HG02973 (cell line): ENCODE measurements around the gene PRKAG1.
"Not testable (repeated sequence)": the region's sequence is repeated elsewhere in the genome, so short reads cannot be mapped to it uniquely, and the experiment has no call there.

Source experiments
- ATAC-seq: cut with Tn5 transposase; IDR thresholded peaks from one replicate; pipeline ENCODE4 v1.9.1; 2021; ENCODE audit warnings: moderate library complexity; ENCODE audit not compliant: unreplicated experiment

The PRKAG1 gene

DNA sequence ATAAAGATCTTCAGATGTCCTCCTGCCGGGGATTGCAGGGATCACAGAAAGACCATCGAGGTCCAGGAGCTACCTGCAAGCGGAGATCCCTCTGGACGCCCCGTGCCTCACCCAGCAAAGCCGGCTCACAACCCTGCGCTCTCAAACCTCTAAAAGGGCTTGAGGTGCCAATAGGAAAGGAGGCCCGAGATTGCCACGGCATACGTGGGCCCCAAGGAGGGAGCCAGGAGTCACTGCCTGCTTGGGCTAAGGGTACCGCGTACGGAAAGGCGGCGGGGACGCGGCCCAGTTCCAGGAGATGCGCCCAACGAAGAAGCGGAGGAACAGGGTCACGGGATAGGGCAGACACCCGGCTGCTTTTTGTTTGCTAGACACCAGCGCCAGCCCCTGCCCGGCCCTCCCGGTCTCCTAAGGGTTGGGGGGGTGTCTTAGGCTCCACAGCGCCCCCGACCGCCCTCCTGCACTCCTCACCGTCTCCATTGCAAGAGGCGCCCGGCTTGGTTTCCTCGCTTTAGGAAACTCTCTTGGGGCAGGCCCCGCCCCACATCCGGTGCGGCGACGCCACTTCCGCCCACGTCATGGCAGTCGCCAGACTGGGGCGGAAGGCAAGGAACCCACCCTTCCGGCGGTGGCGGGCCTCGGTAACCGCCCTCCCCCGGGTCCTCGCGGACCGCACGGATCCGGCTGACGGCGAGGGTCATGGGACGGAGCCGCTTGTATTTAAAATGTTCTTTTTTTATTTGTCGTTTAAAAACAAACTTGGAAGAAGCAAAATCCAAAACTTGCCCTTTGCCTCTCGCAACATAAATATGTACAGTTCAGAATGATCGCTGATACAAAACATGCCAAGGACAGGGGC, at the start of gene PRKAG1:
Gene PRKAG1, minus strand, starts transcription at position 516 of the 859 bp plus-strand sequence. Its CDS starts 36 bp downstream, at position 480.
- ATAC-seq, result peak; percentile 79

DNA sequence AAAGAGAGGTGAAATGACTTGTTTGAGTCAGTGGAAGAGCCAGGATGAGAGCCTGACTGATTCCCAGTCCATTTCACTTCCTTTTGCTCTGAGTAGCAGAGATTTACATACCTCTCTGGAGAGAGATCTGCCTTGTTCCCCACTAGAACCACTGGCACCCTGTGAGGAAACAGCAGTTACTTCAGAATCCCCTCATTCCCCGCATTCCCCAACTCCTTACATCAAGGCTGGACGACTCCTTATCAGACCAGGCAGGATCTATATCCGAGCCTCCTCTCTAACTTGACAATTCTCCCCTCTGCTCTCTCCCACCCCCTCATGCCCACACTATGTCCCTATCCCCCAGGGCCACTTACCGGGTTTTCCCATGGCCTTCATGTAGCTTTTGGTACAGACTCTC, 47.5 kb upstream of the PRKAG1 start:
- ATAC-seq, result no peak

DNA sequence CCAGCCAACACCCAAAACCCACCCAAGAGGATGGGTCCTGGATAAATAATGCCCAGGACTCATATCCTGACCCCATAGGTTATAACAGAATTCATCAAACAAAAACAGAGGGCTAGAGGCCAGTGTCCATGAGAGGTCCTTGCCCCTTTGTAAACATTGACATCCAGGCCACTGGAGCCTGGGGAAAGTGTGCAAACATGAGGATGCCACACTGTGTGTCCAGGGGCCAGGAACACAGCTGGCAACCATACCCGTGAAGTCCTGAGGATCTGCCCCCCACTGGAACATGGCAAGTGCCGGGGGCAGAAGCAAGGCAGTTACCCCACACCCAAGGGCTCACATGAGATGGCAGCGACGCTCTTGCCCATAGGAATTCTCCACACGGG, 46.2 kb upstream of the PRKAG1 start:
- no peak for ATAC-seq

DNA sequence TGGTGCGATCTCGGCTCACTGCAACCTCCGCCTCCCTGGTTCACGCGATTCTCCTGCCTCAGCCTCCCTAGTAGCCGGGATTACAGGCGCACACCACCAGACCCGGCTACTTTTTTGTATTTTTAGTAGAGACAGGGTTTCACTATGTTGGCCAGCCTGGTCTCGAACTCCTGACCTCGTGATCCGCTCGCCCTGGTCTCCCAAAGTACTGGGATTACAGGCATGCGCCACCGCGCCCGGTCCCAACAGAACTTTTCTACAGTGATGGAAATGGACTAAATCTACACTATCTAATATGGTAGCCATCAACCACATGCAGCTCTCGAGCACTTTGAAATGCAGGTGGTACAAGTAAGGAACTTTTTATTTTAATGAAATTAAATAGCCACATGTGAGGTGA, 43.3 kb upstream of the PRKAG1 start:
- not testable (repeated sequence) for ATAC-seq

DNA sequence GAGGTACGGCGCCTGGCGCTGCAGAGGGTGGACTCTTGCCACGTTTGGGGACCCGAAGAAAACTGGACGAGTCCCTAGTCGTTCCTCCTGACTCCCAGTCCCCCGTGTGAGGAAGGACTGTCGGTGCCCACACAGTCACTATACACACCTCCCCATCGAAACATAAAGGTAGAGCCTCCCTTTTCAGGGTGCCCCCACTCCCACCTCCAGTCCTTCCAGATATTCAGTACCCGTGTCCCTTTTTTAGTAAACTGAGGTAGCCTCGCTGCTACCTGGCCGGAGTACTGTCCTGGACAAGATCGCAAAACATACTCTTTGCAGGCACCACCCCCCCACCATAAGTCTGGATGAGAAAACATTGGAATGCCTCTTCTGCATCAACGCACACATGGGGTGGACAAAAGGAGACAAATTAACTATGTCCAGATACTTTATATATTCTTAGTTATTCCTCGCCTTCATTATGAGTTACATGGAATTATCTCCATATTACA, 42.6 kb upstream of the PRKAG1 start:
- no peak for ATAC-seq

DNA sequence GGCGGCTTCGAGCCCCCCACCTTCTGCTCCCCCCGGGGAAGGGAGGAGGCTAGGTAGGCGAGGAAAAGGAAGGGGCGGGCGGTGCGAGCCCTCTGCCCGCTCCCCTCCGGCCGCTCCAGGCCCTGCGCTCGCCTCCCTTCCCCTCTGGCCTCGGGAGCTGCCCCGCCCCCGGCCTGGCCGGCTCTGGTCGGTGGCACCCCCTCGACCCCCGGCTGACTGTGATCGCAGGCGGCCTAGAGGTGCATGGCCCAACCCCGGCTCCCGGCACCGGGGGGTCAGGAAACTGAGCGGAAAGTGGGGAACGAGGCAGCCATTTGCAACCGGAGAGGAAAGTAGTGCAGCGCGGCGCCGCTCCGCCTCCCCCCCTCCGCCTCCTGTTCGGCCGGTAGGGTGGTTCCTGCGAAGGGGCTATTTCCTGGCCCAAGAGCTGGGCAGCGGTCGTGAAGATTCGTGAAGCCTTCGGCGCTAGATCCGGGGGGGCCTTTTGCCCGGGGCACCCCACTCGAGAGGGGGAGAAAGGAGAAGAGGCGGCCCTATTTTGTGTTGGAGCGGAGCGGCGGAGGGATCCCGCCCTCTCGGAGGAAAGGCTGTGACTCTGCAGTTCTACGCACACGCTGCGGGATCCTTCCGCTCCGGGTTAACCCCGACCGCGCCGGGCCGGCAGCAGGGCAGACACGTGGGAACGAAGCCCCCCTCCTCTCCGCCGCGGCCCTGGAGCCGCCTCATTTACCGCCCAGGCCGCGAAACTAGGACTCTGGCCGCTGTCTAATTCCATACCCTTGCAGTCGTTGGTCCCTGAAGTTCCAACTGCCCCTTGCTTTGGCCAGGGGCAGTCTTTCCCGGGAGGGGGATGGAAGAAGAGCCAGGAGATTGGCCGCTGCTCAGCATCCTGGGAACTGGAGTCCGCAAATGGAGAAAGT, 41.9 kb upstream of the PRKAG1 start, which contains the start of gene KMT2D:
Gene KMT2D, minus strand, starts transcription at position 558 of the 920 bp plus-strand sequence. CDS start 5,470 bp downstream, outside the sequence.
- peak; percentile 50 for ATAC-seq

DNA sequence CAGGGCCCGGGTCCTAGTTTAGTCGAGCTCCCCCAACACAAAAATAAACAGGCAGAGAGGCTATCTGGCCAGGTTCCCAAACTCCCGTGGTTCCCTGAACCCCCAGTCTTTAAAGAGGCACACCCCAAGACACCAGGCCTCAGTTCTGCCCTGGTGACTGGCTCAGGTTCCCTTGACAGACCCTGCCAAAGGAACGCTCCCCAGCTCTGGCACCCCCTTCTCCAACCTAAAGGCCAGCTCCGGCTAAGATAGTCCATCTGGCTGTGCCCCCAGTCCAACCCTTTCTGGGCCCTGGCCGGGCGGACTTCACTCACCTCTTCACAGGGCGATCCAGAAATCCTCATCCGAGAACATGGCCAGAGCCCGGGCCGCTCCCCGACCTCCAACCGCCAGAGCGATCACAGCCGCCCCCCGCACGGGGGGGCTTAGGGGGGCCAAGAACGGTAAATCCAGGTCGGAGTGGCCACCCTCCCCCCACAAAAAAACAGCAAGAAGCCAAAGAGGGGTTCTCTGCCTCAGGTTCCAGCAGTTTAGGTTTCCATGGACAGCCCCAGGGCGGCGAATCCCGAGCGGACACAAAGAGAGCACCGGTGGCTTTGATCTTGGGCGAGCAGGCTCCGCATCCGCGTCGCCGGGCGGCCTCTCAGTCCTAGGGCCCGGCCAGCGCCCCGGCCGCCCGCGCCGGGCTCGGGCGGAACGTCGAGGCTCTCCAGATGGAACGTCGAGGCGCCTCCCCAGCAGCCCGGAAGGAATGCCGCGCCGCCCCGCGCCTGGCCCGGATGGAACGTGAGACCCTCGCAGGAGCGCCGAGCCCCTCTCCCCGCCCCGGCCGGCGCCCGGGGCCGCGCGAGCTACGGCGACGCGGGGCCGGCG, 41.0 kb upstream of the PRKAG1 start:
- peak; percentile 14 for ATAC-seq

DNA sequence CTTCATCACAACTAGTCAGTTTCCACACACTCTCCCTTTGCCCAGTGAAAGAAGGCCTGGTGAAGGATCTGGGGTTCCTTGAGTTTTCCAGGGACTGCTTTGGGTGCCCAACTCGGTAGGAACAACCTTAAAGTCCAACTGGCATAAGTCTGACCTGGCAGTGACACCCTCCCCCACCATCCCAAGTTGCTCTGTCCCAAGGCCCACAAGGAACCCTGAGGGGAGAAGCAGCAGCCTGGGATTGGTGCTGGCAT, 40.4 kb upstream of the PRKAG1 start:
- no peak for ATAC-seq

DNA sequence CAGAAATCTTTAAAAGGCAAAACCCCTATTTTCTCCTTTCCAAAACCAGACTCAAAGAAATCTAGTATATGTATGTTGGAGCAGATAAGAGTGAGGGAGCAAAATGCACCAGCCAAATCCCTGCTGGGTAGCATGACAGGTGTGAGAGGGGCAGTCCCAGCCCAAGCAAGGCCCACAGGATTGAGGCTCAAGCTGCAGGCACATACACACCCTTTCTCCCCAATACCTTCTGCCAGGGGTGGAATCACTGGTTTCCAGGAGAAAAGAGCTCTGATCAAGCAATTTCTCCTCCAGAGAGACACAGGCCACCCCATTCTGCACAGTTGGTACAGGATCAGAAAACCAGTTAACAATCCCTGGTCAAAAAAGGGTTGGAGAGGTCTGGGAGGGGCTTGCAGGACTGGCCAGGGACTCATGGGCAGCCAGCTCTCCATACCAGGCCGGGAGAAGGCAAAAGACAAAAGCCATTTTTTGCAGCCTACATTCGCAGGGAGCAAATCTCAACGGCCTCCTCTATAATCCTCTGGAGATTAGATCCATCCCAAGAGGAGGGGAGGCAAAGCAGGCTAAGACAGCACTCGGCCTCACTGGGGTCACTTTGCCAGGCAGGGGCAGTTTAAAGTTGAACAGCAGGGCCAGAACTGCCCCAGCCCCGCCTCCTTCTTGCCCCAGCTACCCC, 39.9 kb upstream of the PRKAG1 start:
- no peak for ATAC-seq

DNA sequence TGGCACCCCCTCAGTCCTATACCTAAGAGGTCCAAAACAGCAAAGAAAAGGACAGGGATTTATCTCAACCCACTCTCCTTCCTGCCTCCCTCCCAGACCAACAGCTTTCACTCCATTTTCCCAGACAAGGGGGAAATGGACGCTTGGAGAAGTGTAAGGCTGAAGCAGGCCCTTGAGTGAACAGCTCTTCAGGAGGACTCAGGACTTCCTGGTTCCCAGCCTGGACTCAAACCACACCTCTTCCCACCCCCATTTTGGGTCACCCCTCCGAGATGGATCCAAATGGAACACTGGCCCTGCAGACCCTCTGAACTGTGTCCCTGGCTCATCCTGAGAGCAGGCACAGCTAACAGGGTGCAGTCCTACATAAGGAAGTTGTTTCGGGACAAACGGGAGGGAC, 39.3 kb upstream of the PRKAG1 start:
- no peak for ATAC-seq

DNA sequence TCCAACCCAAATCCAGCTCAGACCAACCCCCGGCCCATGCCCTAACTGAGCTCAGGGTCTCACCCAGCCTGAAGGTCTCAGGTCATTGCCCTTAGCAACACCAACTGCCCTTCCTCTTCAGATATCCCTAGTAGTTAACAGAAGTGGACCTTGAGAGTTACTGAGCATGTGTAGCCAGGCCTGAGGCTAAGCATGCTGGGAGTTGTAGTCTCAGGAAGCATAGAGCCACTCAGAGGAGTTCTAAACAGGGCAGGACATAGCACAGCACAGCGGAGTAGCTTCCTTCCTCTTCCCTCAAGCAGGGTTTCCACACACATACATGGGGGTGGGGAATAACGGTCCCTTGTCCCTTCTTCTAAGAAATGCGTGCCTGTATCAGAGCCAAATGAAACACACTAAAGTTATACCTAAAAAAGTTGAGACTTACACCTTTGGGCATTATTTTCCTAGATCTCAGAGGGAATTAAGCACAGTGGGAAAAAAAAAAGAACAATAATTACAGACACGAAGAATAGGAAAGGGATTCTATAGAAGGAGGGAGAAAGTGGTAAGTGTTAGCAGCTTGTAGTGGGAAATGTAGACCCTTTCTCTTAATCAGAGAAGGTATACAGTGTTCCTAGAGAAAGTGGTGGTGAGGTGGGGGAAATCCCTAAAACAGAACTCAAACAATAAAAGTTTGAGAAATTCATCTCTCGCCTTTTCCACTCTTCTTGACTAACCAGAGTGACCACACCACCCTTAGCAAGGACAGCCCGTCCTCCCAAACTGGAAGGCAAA, 37.6 kb upstream of the PRKAG1 start:
- ATAC-seq, result peak; percentile 52

DNA sequence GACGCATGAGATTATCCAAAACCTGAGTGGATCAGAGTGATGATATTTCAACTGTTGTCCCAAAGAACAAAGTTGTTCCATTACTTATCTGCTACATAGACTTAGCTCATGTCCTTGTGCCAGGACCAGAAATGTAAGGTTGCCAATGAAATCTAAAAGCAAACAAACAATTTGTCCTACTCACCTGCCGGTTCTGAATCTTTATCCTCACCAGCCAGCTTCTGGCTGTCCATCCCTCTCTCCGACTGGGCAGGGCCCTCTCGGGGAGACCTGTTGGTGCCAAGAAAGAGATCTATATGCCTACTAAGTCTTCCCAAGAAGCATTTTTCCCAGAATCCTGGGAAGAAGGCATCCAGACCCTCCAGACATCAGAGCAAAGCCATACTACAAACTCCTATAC, 36.5 kb upstream of the PRKAG1 start:
- no peak for ATAC-seq

DNA sequence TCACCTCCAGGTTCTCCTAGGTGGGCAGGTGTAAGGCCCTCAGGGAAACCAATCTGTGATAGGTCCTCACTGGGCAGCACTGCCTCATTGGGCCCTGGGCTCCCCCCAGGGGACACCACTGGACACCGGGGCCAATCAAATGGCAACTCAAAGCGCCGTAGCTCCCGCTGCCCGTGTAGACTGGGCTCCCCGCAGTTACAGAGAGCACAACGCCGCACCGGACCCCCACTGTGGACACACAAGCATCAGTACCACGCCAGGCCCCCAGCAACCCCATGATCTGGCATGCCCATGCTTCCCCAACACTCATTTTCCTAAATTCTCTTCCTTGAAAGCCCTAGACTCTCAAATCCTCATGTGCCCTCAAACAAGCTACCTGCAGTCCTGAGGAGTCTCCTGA, 35.9 kb upstream of the PRKAG1 start:
- ATAC-seq, result no peak

DNA sequence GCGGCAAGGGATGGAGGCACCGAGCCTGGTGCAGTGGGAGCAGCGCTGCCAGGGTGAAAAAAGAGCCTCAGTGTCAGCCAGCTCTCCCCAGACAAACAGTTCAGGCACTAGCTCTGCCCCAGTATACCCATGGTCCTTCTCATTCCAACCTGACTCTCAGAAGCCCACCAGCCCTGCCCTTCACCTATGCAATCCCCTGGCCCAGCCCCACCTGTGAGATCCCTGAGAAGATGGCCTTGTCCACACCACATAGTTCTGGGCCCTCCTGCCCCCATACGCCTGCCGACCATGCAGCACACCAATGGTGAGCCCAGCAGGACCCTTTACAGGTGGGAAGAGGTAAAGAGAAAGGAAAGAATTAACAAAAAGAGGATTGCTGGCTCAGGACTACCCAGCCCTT, 35.5 kb upstream of the PRKAG1 start:
- no peak for ATAC-seq

DNA sequence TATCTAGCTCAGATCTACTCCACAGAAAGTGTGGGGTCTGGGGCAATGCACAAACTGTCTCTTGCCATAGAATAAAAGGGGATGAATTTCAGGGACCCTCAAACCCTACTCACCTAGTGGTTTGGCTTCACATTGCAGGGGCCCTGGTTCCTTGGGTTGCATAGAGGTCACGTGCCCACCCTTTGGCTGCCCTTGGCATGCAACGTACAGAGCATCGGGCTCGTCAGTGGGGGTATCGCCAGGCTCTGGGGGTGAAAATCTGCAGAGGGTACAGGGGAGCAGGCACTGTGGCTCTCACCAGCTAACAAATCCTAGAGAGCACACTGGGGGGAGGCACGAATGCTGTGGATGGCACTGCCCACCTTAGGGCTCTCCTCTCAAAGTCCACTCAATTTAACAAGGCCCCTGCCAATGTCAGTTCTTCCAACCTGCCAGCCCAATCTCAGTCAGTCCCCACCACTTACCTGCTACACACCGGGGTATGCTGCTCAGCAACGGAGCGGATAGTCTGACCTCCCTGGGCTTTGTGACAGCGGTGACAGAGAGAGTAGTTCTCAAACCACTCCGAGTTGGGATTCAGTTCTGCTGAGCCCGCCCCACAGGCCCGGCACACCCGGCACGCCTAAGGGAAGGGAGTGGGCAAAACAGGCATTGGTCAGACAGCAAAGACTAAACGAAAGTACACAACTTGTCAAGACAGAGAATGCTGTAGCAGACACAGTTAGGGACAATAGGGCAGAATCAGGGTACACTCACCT, 34.1 kb upstream of the PRKAG1 start:
- ATAC-seq, result no peak

DNA sequence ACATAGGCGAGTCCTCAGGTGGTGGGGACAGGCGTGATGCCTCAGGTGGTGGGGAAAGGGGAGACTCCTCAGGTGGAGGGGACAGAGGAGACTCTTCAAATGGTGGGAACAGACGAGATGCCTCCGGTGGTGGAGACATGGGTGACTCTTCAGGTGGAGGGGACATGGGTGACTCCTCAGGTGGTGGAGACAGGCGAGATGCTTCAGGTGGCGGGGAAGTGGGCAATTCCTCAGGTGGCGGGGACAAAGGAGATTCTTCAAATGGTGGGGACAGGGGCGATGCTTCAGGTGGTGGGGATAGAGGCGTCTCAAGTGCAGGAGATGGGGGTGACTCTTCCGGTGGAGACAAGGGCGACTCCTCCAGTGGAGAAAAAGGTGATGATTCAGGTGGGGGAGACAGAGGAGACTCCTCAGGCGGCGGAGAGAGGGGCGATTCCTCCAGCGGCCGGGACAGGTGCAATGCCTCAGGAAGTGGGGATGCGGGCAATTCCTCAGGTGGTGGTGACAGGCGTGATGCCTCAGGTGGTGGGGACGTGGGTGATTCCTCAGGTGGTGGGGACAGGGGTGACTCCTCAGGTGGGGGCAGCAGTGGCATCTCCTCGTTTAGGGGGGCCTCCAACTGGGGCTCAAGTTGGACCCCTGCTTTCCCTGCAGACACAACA, 33.3 kb upstream of the PRKAG1 start:
- ATAC-seq, result no peak

DNA sequence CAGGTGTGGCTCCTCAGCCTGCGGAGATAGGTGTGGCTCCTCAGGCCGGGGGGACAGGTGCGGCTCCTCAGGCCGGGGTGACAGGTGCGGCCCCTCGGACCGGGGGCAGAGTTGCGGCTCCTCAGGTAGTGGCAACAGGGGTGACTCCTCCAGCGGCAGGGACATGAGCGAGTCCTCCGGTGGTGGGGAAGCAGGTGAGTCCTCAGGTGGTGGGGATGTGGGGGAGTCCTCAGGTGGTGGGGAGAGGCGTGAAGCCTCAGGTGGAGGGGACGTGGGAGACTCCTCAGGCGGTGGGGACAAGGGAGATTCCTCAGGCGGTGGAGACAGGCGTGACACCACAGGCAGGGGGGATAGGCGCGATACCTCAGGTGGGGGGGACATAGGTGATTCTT, 32.8 kb upstream of the PRKAG1 start:
- no peak for ATAC-seq
